ENCODE data around the gene CCDC51.

DNA sequence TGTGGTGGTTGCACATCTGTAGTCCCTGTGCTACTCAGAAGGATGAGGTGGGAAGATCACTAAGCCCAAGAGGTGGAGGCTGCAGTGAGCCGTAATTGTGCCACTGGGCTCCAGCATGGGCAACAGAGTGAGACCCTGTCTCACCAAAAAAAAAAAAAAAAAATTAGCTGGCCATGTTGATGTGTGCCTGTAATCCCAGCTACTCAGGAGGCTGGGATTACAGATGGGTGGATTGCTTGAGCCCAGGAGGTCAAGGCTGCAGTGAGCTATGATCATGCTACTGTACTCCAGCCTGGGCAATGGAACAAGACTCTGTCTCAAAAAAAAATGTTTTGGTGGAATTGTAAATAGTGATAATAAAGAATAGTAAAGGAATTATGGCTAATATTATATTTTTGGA lies 16.5 kb upstream of the CCDC51 start:
- TF ChIP-seq ZNF70 (CRISPR knock-in tag; IDR thresholded peaks at IDR 0.05) (no peak), ZNF8 (CRISPR knock-in tag; IDR thresholded peaks at IDR 0.05) (no peak), ZNF565 (CRISPR knock-in tag; conservative IDR thresholded peaks at IDR 0.05; ENCODE audit: low read depth) (no peak)

All from SK-N-SH treated with all-trans-retinoic acid at 6 μM for 48 hours (cell line).